Dermis microvascular lymphatic vessel endothelial cell (primary cell): ENCODE data around the gene BNIP1. TPM values are rescaled to one million over a fixed set of nuclear protein-coding genes. Genes with fewer than 3 reads are reported as not detected.
"Not testable (repeated sequence)": the region's sequence is repeated elsewhere in the genome, so short reads cannot be mapped to it uniquely, and the experiment has no call there.

Experiments
- DNase-seq, 2 donors: peaks; one replicate each; pipeline versions ENCODE4 v3.0.0 to v3.0.0-alpha.2; 2010; ENCODE audit warnings: low read depth in 2 of 2
- total RNA-seq: library from RNA; depleted of rRNA; stranded (reverse); fragments of >200 nt; gene quantifications from 2 replicates; pipeline ENCODE4 v1.2.1, GENCODE V29; 2014

BNIP1 gene, protein sequence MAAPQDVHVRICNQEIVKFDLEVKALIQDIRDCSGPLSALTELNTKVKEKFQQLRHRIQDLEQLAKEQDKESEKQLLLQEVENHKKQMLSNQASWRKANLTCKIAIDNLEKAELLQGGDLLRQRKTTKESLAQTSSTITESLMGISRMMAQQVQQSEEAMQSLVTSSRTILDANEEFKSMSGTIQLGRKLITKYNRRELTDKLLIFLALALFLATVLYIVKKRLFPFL
- total RNA-seq = 13.5 and 13.7 TPM in 2 replicates

DNA sequence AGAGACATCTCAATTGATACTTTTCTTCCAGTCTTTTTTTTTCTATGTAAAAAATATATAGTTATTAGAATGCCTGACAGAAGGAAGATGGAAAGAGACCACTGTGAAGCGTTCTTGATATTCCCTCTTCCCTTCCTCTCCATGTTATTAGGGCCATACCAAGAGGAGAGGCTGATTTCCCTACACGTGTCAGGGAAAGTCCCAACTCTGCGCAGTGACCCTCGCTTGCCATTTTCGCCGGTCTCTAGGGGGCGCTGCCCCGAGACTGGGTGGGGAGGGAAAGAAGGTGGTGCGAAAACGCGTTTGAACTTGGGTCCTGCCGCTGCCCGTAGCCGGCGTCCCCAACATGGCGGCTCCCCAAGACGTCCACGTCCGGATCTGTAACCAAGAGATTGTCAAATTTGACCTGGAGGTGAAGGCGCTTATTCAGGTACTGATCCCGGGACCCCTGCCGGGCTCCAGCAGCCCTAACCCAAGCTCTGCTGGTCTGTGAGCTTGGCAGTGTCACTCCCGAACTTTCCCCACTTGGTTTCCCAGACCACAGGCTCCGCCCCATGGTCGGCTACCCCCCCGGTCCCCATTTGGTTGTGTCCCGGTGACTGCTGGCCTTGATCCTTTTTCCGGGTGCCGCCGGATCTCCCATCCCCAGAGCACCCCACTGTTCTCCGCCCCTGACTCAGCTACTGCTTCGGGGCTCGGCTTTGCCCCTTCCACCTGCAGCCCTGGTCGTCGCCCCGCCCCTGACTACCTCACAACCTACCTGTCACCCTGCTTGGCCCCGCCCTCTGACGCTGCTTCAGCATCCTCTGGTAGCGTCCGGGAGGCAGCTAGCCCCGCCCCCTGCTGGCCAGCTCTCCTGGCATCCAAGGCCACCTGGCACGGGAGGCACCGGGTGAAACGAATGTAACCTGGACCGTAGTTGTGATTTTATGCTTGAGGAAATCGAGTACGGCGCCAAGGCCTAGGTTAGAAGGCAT is at the start of gene BNIP1:
Gene BNIP1, plus strand, starts transcription at position 332 of the 977 bp plus-strand sequence. Its CDS starts 15 bp downstream, at position 347.
- DNase-seq = peak; percentile 90 to 96

DNA sequence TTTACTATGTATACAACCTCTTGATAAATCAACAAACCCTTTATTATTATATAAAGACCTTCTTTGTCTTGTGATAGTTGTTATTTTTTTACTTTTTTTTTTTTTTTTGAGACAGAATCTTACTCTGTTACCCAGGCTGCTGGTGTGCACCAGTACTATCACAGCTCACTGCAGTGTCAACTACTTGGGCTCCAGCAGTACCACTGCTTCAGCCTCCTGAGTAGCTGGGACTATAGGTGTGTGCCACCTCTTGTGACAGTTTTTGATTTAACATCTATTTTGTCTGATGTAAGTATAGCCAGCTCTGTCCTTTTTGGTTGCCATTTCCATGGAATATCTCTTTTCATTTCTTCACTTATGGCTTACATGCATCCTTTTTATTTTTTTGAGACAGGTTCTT is 45.5 kb upstream of the BNIP1 start:
- no peak for DNase-seq

DNA sequence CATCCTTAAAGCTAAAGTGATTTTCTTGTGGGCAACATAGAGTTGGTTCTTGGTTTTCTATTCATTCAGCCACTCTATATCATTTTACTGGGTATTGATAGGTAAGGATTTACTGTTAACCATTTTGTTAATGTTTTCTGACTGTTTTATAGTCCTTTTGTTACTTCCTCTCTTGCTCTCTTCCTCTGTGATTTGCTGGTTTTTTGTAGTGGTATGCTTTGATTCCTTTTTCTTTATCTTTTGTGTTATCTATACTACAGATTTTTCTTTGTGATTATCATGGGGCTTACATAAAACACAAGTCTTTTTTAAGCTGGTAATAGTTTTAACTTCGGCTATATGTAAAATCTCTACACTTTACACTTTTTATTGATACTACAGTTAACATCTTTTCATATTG is 44.9 kb upstream of the BNIP1 start:
- no peak for DNase-seq

DNA sequence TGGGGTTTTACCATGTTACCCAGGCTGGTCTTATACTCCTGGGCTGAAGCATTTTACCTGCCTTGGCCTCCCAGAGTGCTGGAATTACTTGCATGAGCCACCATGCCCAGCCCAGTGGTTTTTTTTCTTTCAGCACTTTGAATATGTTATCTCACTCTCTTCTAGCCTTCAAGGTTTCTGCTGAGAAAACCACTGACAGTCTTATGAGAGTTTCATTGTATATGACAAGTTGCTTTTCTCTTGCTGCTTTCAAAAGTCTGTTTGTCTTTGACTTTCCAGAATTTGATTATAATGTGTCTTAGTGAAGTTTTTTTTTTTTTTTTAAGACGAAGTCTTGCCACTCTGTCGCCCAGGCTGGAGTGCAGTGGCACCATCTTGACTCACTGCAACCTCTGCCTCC is 43.1 kb upstream of the BNIP1 start:
- DNase-seq = no peak

- DNase-seq = no peak
Measured at GRCh38 chr5:173103411-173103810, 40.9 kb upstream of the BNIP1 start.

DNA sequence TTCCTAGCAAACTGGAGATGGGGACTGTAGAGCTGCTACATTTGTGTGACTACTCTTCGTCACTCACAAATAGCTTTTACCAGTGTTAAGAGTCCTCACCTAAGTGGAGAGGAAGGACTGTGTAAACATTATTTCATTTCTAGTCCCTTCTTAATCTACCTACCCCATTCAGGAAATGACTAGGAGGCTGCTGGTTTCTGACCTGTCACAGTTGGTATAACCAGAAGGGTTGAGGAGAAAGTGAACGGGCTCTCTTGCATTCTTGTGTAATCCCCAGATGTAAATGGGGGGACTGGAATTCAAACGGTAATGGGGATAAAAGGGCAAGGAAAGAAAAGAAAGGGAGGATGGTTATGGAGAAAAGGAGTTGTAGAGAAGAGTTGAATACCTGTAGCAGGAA is 35.4 kb upstream of the BNIP1 start:
- DNase-seq = peak in 1 of 2 donors; percentile 68

DNA sequence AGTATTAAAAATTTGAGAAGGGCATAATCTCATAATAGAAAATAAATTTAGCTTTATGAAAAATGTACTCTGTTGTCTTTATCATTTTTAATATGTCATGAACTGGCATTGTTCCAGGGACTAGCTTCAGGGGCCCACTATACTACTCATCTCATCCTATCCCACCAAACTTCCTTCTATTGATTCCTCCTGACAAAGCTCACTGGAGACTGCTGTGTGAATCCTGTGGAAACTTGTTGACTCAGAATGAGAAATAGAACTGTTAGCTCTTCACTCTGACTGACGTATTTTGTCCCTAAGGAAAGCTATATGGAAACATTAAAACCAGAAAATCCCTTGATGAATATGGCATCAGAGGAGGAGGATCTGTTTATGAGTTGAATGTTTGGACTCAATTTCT is 29.8 kb upstream of the BNIP1 start:
- DNase-seq = peak; percentile 54 to 88

GRCh38 chr5:173119719-173120118 is 24.6 kb upstream of the BNIP1 start:
- no peak for DNase-seq

- DNase-seq = no peak
Measured at GRCh38 chr5:173123416-173123815, 20.9 kb upstream of the BNIP1 start.

DNA sequence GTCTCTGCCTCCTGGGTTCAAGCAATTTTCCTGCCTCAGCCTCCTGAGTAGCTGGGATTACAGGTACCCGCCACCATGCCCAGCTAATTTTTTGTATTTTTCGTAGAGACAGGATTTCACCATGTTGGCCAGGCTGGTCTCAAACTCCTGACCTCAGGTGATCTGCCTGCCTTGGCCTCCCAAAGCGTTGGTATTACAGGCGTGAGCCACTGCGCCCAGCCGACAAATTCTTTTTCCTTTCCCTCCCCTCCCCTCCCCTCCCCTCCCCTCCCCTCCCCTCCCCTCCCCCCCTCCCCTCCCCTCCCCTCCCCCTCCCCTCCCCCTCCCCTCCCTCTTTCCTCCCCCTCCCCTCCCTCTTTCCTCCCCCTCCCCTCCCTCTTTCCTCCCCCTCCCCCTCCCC is 12.2 kb upstream of the BNIP1 start:
- DNase-seq = not testable (repeated sequence)

DNA sequence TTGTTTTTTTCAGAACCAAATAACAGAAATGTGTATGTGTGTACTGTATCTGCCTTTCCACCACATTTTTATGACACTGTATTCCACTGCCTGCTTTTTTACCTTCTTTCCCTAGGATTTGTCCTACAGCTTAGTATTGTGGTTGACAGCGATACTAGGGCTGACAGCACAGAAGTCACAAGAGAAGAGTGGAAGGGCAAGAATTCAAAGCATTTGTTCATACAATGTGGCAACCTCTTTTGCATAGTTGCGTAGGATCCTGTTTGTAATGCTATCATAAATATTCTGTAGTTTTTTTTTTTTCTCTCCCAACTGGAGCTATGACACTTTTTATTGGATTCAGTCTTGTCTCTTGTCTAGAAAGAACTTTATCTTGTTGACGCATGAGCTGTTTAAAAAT is 5.6 kb upstream of the BNIP1 start:
- DNase-seq = no peak

- DNase-seq = no peak
Measured at GRCh38 chr5:173139631-173140030, 4.7 kb upstream of the BNIP1 start.

DNA sequence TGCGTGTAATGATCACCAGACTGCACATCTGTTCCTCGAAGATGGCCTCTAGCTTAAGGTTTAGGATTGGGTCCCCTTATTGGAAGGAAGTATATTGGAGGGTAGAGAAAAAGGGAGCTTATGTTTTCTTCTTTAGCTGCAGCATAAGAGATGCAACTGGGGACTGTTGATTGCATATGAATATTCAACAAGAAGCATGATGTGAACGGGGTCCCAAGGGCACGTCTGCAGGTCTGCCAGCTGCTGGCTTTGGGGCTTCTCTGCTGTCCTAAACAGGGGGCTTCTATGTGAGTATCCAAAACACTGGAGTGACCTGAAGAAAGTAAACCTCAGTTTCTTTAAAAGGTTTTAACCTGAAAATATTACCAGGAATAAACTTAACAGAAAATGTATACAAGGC is 3.6 kb upstream of the BNIP1 start:
- no peak for DNase-seq

DNA sequence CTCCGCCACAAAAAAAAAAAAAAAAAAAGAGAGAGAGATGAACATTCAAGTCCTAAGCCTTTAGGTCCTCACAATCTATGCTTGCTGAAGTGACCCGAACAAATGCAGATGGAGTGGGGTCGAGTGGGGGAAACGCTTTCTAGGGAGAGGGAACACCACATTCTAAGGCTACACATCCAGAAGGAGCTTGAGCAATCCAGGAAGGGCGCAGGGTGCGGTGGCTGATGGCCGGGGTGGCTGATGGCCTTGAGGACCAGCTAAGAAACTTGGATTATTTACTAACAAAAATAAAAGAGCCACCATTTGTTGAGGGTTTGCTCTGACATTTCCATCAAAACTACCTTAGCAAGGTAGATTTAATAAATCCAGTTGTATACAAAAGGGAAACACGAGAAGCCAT is 764 bp upstream of the BNIP1 start:
- no peak for DNase-seq

GRCh38 chr5:173148354-173148753 is 4.0 kb downstream of the BNIP1 start:
- DNase-seq = no peak

- DNase-seq = no peak
Measured at GRCh38 chr5:173152547-173152946, 8.2 kb downstream of the BNIP1 start.

GRCh38 chr5:173153842-173154241 is 9.5 kb downstream of the BNIP1 start:
- no peak for DNase-seq

DNA sequence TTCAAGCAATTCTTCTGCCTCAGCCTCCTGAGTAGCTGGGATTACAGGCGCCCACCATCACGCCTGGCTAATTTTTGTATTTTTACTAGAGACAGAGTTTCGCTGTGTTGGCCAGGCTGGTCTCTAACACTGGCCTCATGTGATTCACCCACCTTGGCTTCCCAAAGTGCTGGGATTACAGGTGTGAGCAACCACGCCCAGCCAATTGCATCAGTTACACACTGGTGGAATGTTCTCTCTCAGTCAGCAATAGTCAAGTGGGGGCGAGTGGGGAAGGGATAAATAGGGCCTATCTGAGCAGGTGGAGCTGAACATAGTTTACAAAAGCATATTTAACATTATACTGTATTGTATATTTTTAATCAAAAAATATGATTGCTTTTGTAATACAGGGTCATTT is 10.3 kb downstream of the BNIP1 start:
- not testable (repeated sequence) for DNase-seq

DNA sequence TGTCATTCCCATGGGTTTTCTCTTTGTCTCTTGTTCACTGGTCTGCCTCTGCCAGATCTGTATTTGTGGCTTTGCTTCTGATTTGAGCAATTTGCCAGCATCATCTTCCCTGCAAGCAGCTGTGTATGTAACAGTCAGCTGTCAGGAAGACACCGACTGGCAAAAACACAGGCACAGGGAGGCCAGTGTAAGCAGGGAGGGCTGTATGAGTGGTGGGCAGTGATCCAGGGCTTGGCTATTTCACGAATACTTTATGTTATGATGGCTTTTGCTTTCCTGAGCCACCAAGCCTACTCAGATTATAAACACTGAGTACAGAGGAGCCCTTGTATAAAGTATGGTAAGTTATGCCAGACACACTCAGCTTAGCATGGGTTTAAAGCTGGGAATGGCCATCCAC is 11.6 kb downstream of the BNIP1 start:
- DNase-seq = no peak

GRCh38 chr5:173158366-173158765 is 14.0 kb downstream of the BNIP1 start:
- DNase-seq = no peak

GRCh38 chr5:173159256-173159655 is 14.9 kb downstream of the BNIP1 start:
- DNase-seq = no peak

DNA sequence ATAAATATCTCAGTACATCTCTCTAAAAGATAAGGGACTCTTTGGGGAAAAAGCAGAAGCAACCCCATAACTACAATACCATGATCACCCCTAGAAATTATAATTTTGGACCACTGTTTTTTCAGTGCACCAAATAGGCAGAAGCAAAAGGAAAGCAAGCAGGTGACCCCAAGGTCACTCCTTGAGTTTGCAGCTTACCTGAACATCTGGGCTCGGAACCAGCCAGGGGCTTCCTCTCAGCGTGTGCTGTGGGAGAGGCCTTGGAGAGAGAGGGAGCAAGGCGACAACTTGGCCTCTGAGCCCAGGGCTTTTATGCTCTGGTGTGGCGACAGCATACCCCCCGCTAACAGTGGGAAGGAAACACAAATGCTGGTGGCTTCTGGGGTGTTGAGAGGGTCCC is 16.8 kb downstream of the BNIP1 start:
- DNase-seq = no peak

DNA sequence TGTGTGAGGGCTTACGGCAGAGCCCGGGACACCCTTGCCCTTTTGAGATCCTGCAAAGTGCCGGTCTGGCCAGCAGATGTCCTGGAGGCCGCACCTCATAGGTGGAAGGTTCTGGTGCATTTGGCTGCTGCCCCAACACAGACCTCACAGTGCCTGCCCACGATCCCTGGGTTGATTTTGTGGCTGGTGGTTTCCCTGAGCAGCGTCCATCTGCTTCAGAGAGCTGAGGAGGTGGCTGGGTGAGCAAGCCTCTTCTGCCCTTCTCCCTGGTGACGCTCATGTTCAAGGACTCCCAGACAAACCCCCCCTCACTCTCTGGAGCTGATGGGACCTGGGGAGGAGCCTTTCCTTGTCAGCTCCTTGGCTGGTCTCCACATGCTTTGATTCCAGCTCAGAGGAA is 18.9 kb downstream of the BNIP1 start:
- DNase-seq = no peak
